Activated T-cell treated with anti-CD3 and anti-CD28 coated beads, Interleukin-2, amount 50 U/mL, for 24 hours (primary cell): ENCODE results near the gene SEC63.
"Not testable (repeated sequence)": the region's sequence is repeated elsewhere in the genome, so short reads cannot be mapped to it uniquely, and the experiment has no call there.

Experiments used
- DNase-seq: peaks from one replicate; pipeline ENCODE4 v3.0.0-alpha.2; 2020
- H3K27ac Mint-ChIP-seq: 2 replicates; pipeline ENCODE4 v1.8.0; 2020; ENCODE audit warnings: mild to moderate bottlenecking, mixed read lengths
- H3K27me3 Mint-ChIP-seq: 2 replicates; pipeline ENCODE4 v1.8.0; 2020; ENCODE audit warnings: mixed read lengths
- H3K36me3 Mint-ChIP-seq: 2 replicates; pipeline ENCODE4 v1.8.0; 2020; ENCODE audit warnings: low read depth, mixed read lengths
- H3K4me1 Mint-ChIP-seq: 2 replicates; pipeline ENCODE4 v1.8.0; 2020; ENCODE audit warnings: low read depth, mixed read lengths
- H3K4me3 Mint-ChIP-seq: 2 replicates; pipeline ENCODE4 v1.8.0; 2020; ENCODE audit warnings: mild to moderate bottlenecking, moderate library complexity, mixed read lengths
- H3K9me3 Mint-ChIP-seq: 2 replicates; pipeline ENCODE4 v1.8.0; 2020; ENCODE audit warnings: mixed read lengths

SEC63 gene

GRCh38 chr6:107869871-107870270 lies 88.1 kb downstream of the SEC63 start:
- no peaks in the 10 kb centered on the region for H3K9me3 Mint-ChIP-seq
- peaks cover 31% of the 10 kb centered on the region for H3K4me1 Mint-ChIP-seq
- DNase-seq: no peak
- H3K27me3 Mint-ChIP-seq: no peaks in the 10 kb centered on the region
- H3K27ac Mint-ChIP-seq: peak overlapping the region; percentile 91
- peaks cover 59% of the 10 kb centered on the region for H3K36me3 Mint-ChIP-seq
- H3K4me3 Mint-ChIP-seq: no peak overlapping the region

GRCh38 chr6:107868867-107869611 lies 89.0 kb downstream of the SEC63 start:
- Mint-ChIP-seq H3K4me1 (peaks cover 31% of the 10 kb centered on the region), H3K4me3 (no peak overlapping the region), H3K27me3 (no peaks in the 10 kb centered on the region)

GRCh38 chr6:107867302-107867615 lies 90.7 kb downstream of the SEC63 start:
- peaks cover 38% of the 10 kb centered on the region for H3K36me3 Mint-ChIP-seq
- peaks cover 31% of the 10 kb centered on the region for H3K4me1 Mint-ChIP-seq
- peak overlapping the region; percentile 38 for H3K27ac Mint-ChIP-seq
- H3K4me3 Mint-ChIP-seq: no peak overlapping the region
- no peak for DNase-seq
- H3K9me3 Mint-ChIP-seq: no peaks in the 10 kb centered on the region
- H3K27me3 Mint-ChIP-seq: peaks cover 6% of the 10 kb centered on the region

More at GRCh38 chr6:107868867-107869611, 89.0 kb downstream of the SEC63 start:
- Mint-ChIP-seq H3K9me3 (no peaks in the 10 kb centered on the region), H3K36me3 (peaks cover 54% of the 10 kb centered on the region), H3K27ac (peak overlapping the region; percentile 37)
- DNase-seq: no peak

GRCh38 chr6:107866606-107867301 lies 91.3 kb downstream of the SEC63 start:
- peaks cover 33% of the 10 kb centered on the region for H3K36me3 Mint-ChIP-seq
- no peak overlapping the region for H3K4me3 Mint-ChIP-seq
- no peak for DNase-seq
- H3K27ac Mint-ChIP-seq: no peak overlapping the region
- peaks cover 6% of the 10 kb centered on the region for H3K27me3 Mint-ChIP-seq
- H3K9me3 Mint-ChIP-seq: no peaks in the 10 kb centered on the region
- H3K4me1 Mint-ChIP-seq: peaks cover 31% of the 10 kb centered on the region

- H3K36me3 Mint-ChIP-seq: peaks cover 13% of the 10 kb centered on the region
- H3K4me1 Mint-ChIP-seq: peaks cover 8% of the 10 kb centered on the region
- no peaks in the 10 kb centered on the region for H3K9me3 Mint-ChIP-seq
- H3K27me3 Mint-ChIP-seq: peaks cover 8% of the 10 kb centered on the region
- DNase-seq: no peak
- H3K27ac Mint-ChIP-seq: no peak overlapping the region
- H3K4me3 Mint-ChIP-seq: no peak overlapping the region
These were observed 93.5 kb downstream of the SEC63 start for GRCh38 chr6:107864226-107865127.

- no peaks in the 10 kb centered on the region for H3K9me3 Mint-ChIP-seq
- peaks cover 8% of the 10 kb centered on the region for H3K27me3 Mint-ChIP-seq
- H3K4me1 Mint-ChIP-seq: peaks cover 3% of the 10 kb centered on the region
- H3K36me3 Mint-ChIP-seq: no peaks in the 10 kb centered on the region
- H3K27ac Mint-ChIP-seq: no peak overlapping the region
- H3K4me3 Mint-ChIP-seq: no peak overlapping the region
- DNase-seq: no peak
These were observed 95.6 kb downstream of the SEC63 start for GRCh38 chr6:107862383-107862782.

GRCh38 chr6:107860963-107861362 lies 97.0 kb downstream of the SEC63 start:
- H3K27ac Mint-ChIP-seq, H3K9me3 Mint-ChIP-seq, H3K27me3 Mint-ChIP-seq, H3K4me1 Mint-ChIP-seq, H3K4me3 Mint-ChIP-seq, DNase-seq, H3K36me3 Mint-ChIP-seq: not testable (repeated sequence)

GRCh38 chr6:107860144-107860543 lies 97.9 kb downstream of the SEC63 start:
- not testable (repeated sequence) for H3K27ac Mint-ChIP-seq, H3K27me3 Mint-ChIP-seq, H3K4me1 Mint-ChIP-seq

GRCh38 chr6:107853230-107853629 lies 104.8 kb downstream of the SEC63 start:
- Mint-ChIP-seq H3K27ac (no peak overlapping the region), H3K27me3 (no peaks in the 10 kb centered on the region), H3K36me3 (no peaks in the 10 kb centered on the region), H3K4me3 (no peak overlapping the region), H3K4me1 (peaks cover 11% of the 10 kb centered on the region), H3K9me3 (no peaks in the 10 kb centered on the region)
- DNase-seq: no peak

More at GRCh38 chr6:107860144-107860543, 97.9 kb downstream of the SEC63 start:
- DNase-seq, H3K36me3 Mint-ChIP-seq, H3K4me3 Mint-ChIP-seq, H3K9me3 Mint-ChIP-seq: not testable (repeated sequence)

- Mint-ChIP-seq H3K9me3 (no peaks in the 10 kb centered on the region), H3K4me1 (peaks cover 20% of the 10 kb centered on the region), H3K27ac (no peak overlapping the region), H3K4me3 (no peak overlapping the region), H3K27me3 (no peaks in the 10 kb centered on the region), H3K36me3 (no peaks in the 10 kb centered on the region)
- DNase-seq: no peak
These were observed 108.7 kb downstream of the SEC63 start for GRCh38 chr6:107849325-107849724.

- peak overlapping the region; percentile 79 for H3K4me3 Mint-ChIP-seq
- H3K36me3 Mint-ChIP-seq: no peaks in the 10 kb centered on the region
- H3K9me3 Mint-ChIP-seq: no peaks in the 10 kb centered on the region
- DNase-seq: peak; percentile 92
- peaks cover 23% of the 10 kb centered on the region for H3K4me1 Mint-ChIP-seq
- H3K27me3 Mint-ChIP-seq: no peaks in the 10 kb centered on the region
- peak overlapping the region; percentile 85 for H3K27ac Mint-ChIP-seq
These were observed 109.9 kb downstream of the SEC63 start for GRCh38 chr6:107847844-107848802.

- Mint-ChIP-seq H3K27ac (no peak overlapping the region), H3K9me3 (no peaks in the 10 kb centered on the region), H3K4me1 (peaks cover 26% of the 10 kb centered on the region)
These were observed 111.7 kb downstream of the SEC63 start for GRCh38 chr6:107846262-107846795.

GRCh38 chr6:107845777-107846176 lies 112.2 kb downstream of the SEC63 start:
- H3K4me3 Mint-ChIP-seq: no peak overlapping the region
- no peaks in the 10 kb centered on the region for H3K27me3 Mint-ChIP-seq
- no peak for DNase-seq
- H3K9me3 Mint-ChIP-seq: no peaks in the 10 kb centered on the region
- no peaks in the 10 kb centered on the region for H3K36me3 Mint-ChIP-seq
- H3K27ac Mint-ChIP-seq: no peak overlapping the region
- peaks cover 26% of the 10 kb centered on the region for H3K4me1 Mint-ChIP-seq

More at GRCh38 chr6:107846262-107846795, 111.7 kb downstream of the SEC63 start:
- no peak overlapping the region for H3K4me3 Mint-ChIP-seq
- no peak for DNase-seq
- H3K27me3 Mint-ChIP-seq: no peaks in the 10 kb centered on the region
- H3K36me3 Mint-ChIP-seq: no peaks in the 10 kb centered on the region
